ENCODE measurements around the gene ILDR1.

ILDR1 gene

GRCh38 chr3:121997372-121997771 lies 24.7 kb downstream of the ILDR1 start:
- no peak overlapping the region for H3K4me3 ChIP-seq (ENCODE audit: low read length)
- H3K27me3 ChIP-seq (ENCODE audit: insufficient read depth, low read length) = no peaks in the 10 kb centered on the region
- H3K4me1 ChIP-seq (ENCODE audit: insufficient read depth, low read length) = no peaks in the 10 kb centered on the region
- H3K9me3 ChIP-seq (ENCODE audit: low read length) = no peaks in the 10 kb centered on the region
- H2AFZ ChIP-seq (ENCODE audit: low read depth, low read length) = no peak overlapping the region
- no peaks in the 10 kb centered on the region for H3K36me3 ChIP-seq (ENCODE audit: insufficient read depth, low read length)

- H3K27me3 ChIP-seq (ENCODE audit: insufficient read depth, low read length) = no peaks in the 10 kb centered on the region
- no peaks in the 10 kb centered on the region for H3K9me3 ChIP-seq (ENCODE audit: low read length)
- no peaks in the 10 kb centered on the region for H3K4me1 ChIP-seq (ENCODE audit: insufficient read depth, low read length)
- no peak overlapping the region for H3K4me3 ChIP-seq (ENCODE audit: low read length)
- no peak overlapping the region for H2AFZ ChIP-seq (ENCODE audit: low read depth, low read length)
- H3K36me3 ChIP-seq (ENCODE audit: insufficient read depth, low read length) = no peaks in the 10 kb centered on the region
Observed at GRCh38 chr3:121996441-121996840, 25.6 kb downstream of the ILDR1 start.

- Histone ChIP-seq H3K4me1 (ENCODE audit: insufficient read depth, low read length) (no peaks in the 10 kb centered on the region), H3K36me3 (ENCODE audit: insufficient read depth, low read length) (no peaks in the 10 kb centered on the region), H2AFZ (ENCODE audit: low read depth, low read length) (no peak overlapping the region), H3K27me3 (ENCODE audit: insufficient read depth, low read length) (no peaks in the 10 kb centered on the region), H3K9me3 (ENCODE audit: low read length) (no peaks in the 10 kb centered on the region), H3K4me3 (ENCODE audit: low read length) (no peak overlapping the region)
Observed at GRCh38 chr3:121995161-121996137, 26.6 kb downstream of the ILDR1 start.

GRCh38 chr3:121994551-121994950 lies 27.5 kb downstream of the ILDR1 start:
- Histone ChIP-seq H3K4me1 (ENCODE audit: insufficient read depth, low read length) (no peaks in the 10 kb centered on the region), H3K36me3 (ENCODE audit: insufficient read depth, low read length) (no peaks in the 10 kb centered on the region), H3K4me3 (ENCODE audit: low read length) (no peak overlapping the region), H3K27me3 (ENCODE audit: insufficient read depth, low read length) (no peaks in the 10 kb centered on the region), H3K9me3 (ENCODE audit: low read length) (no peaks in the 10 kb centered on the region), H2AFZ (ENCODE audit: low read depth, low read length) (no peak overlapping the region)

- Histone ChIP-seq H2AFZ (ENCODE audit: low read depth, low read length) (no peak overlapping the region), H3K4me3 (ENCODE audit: low read length) (no peak overlapping the region), H3K36me3 (ENCODE audit: insufficient read depth, low read length) (no peaks in the 10 kb centered on the region), H3K9me3 (ENCODE audit: low read length) (no peaks in the 10 kb centered on the region), H3K4me1 (ENCODE audit: insufficient read depth, low read length) (no peaks in the 10 kb centered on the region), H3K27me3 (ENCODE audit: insufficient read depth, low read length) (no peaks in the 10 kb centered on the region)
Observed at GRCh38 chr3:121992601-121993560, 29.2 kb downstream of the ILDR1 start.

GRCh38 chr3:121989943-121990342 lies 32.1 kb downstream of the ILDR1 start:
- Histone ChIP-seq H2AFZ (ENCODE audit: low read depth, low read length) (no peak overlapping the region), H3K4me1 (ENCODE audit: insufficient read depth, low read length) (no peaks in the 10 kb centered on the region), H3K36me3 (ENCODE audit: insufficient read depth, low read length) (no peaks in the 10 kb centered on the region), H3K9me3 (ENCODE audit: low read length) (no peaks in the 10 kb centered on the region), H3K4me3 (ENCODE audit: low read length) (no peak overlapping the region), H3K27me3 (ENCODE audit: insufficient read depth, low read length) (no peaks in the 10 kb centered on the region)

GRCh38 chr3:121988146-121988545 lies 33.9 kb downstream of the ILDR1 start:
- no peak overlapping the region for H3K4me3 ChIP-seq (ENCODE audit: low read length)
- H3K9me3 ChIP-seq (ENCODE audit: low read length) = peaks cover 2% of the 10 kb centered on the region
- H3K4me1 ChIP-seq (ENCODE audit: insufficient read depth, low read length) = no peaks in the 10 kb centered on the region
- no peak overlapping the region for H2AFZ ChIP-seq (ENCODE audit: low read depth, low read length)
- no peaks in the 10 kb centered on the region for H3K27me3 ChIP-seq (ENCODE audit: insufficient read depth, low read length)
- no peaks in the 10 kb centered on the region for H3K36me3 ChIP-seq (ENCODE audit: insufficient read depth, low read length)

GRCh38 chr3:121985846-121986245 lies 36.2 kb downstream of the ILDR1 start:
- no peaks in the 10 kb centered on the region for H3K4me1 ChIP-seq (ENCODE audit: insufficient read depth, low read length)
- peaks cover 2% of the 10 kb centered on the region for H3K9me3 ChIP-seq (ENCODE audit: low read length)
- no peaks in the 10 kb centered on the region for H3K36me3 ChIP-seq (ENCODE audit: insufficient read depth, low read length)
- H3K27me3 ChIP-seq (ENCODE audit: insufficient read depth, low read length) = no peaks in the 10 kb centered on the region
- H3K4me3 ChIP-seq (ENCODE audit: low read length) = no peak overlapping the region
- H2AFZ ChIP-seq (ENCODE audit: low read depth, low read length) = no peak overlapping the region

- Histone ChIP-seq H3K4me3 (ENCODE audit: low read length) (no peak overlapping the region), H3K36me3 (ENCODE audit: insufficient read depth, low read length) (no peaks in the 10 kb centered on the region), H3K9me3 (ENCODE audit: low read length) (peaks cover 2% of the 10 kb centered on the region), H3K27me3 (ENCODE audit: insufficient read depth, low read length) (no peaks in the 10 kb centered on the region), H2AFZ (ENCODE audit: low read depth, low read length) (no peak overlapping the region), H3K4me1 (ENCODE audit: insufficient read depth, low read length) (no peaks in the 10 kb centered on the region)
Observed at GRCh38 chr3:121981473-121981872, 40.6 kb downstream of the ILDR1 start.

GRCh38 chr3:121980450-121980796 lies 41.6 kb downstream of the ILDR1 start:
- Histone ChIP-seq H3K4me1 (ENCODE audit: insufficient read depth, low read length) (no peaks in the 10 kb centered on the region), H2AFZ (ENCODE audit: low read depth, low read length) (no peak overlapping the region), H3K27me3 (ENCODE audit: insufficient read depth, low read length) (no peaks in the 10 kb centered on the region), H3K4me3 (ENCODE audit: low read length) (no peak overlapping the region), H3K36me3 (ENCODE audit: insufficient read depth, low read length) (no peaks in the 10 kb centered on the region), H3K9me3 (ENCODE audit: low read length) (peaks cover 2% of the 10 kb centered on the region)

- Histone ChIP-seq H3K27me3 (ENCODE audit: insufficient read depth, low read length) (no peaks in the 10 kb centered on the region), H3K36me3 (ENCODE audit: insufficient read depth, low read length) (no peaks in the 10 kb centered on the region), H2AFZ (ENCODE audit: low read depth, low read length) (no peak overlapping the region), H3K9me3 (ENCODE audit: low read length) (peaks cover 2% of the 10 kb centered on the region), H3K4me3 (ENCODE audit: low read length) (no peak overlapping the region), H3K4me1 (ENCODE audit: insufficient read depth, low read length) (no peaks in the 10 kb centered on the region)
Observed at GRCh38 chr3:121979734-121980449, 42.2 kb downstream of the ILDR1 start.

- Histone ChIP-seq H3K4me3 (ENCODE audit: low read length) (no peak overlapping the region), H3K27me3 (ENCODE audit: insufficient read depth, low read length) (no peaks in the 10 kb centered on the region), H3K36me3 (ENCODE audit: insufficient read depth, low read length) (no peaks in the 10 kb centered on the region), H3K9me3 (ENCODE audit: low read length) (peaks cover 2% of the 10 kb centered on the region), H3K4me1 (ENCODE audit: insufficient read depth, low read length) (no peaks in the 10 kb centered on the region), H2AFZ (ENCODE audit: low read depth, low read length) (no peak overlapping the region)
Observed at GRCh38 chr3:121979246-121979645, 42.8 kb downstream of the ILDR1 start.

All from neuron (in vitro differentiated cells).